Activated T-helper 1 cell treated with anti-CD3 and anti-CD28 coated beads, Interleukin-2, amount 50 U/mL, for 16 hours (primary cell): Measurements from ENCODE around the gene RBM23.
"Not testable (repeated sequence)": the region's sequence is repeated elsewhere in the genome, so short reads cannot be mapped to it uniquely, and the experiment has no call there.

Source experiments
- DNase-seq, 2 donors: peaks; one replicate each; pipeline ENCODE4 v3.0.0-alpha.2; 2020; ENCODE audit warnings: low read depth in 1 of 2, low spot score in 1 of 2

RBM23 gene

GRCh38 chr14:22919601-22919921, 612 bp upstream of the RBM23 start:
- DNase-seq, result no peak

GRCh38 chr14:22915886-22916521, 2.9 kb downstream of the RBM23 start:
- no peak for DNase-seq

GRCh38 chr14:22914836-22915235, 4.1 kb downstream of the RBM23 start:
- DNase-seq, result not testable (repeated sequence)

GRCh38 chr14:22910916-22911315, 8.0 kb downstream of the RBM23 start:
- DNase-seq, result no peak

- no peak for DNase-seq
Measured at GRCh38 chr14:22908601-22909000, 10.3 kb downstream of the RBM23 start.

- no peak for DNase-seq
Measured at GRCh38 chr14:22907429-22907828, 11.5 kb downstream of the RBM23 start.

- DNase-seq, result no peak
Measured at GRCh38 chr14:22906073-22906472, 12.9 kb downstream of the RBM23 start.

GRCh38 chr14:22905627-22906026, 13.3 kb downstream of the RBM23 start:
- no peak for DNase-seq

- no peak for DNase-seq
Measured at GRCh38 chr14:22903742-22904087, 15.2 kb downstream of the RBM23 start.

- no peak for DNase-seq
Measured at GRCh38 chr14:22901799-22902198, 17.1 kb downstream of the RBM23 start.

GRCh38 chr14:22900081-22900799, 18.7 kb downstream of the RBM23 start:
- DNase-seq, result no peak

GRCh38 chr14:22898302-22899090, 20.5 kb downstream of the RBM23 start:
- no peak for DNase-seq

GRCh38 chr14:22897357-22897756, 21.6 kb downstream of the RBM23 start:
- DNase-seq, result no peak

- DNase-seq, result no peak
Measured at GRCh38 chr14:22896760-22897159, 22.2 kb downstream of the RBM23 start.

- no peak for DNase-seq
Measured at GRCh38 chr14:22896356-22896755, 22.6 kb downstream of the RBM23 start.

GRCh38 chr14:22895402-22895801, 23.5 kb downstream of the RBM23 start:
- DNase-seq, result no peak

GRCh38 chr14:22893706-22894105, 25.2 kb downstream of the RBM23 start:
- DNase-seq, result no peak

GRCh38 chr14:22892488-22892887, 26.5 kb downstream of the RBM23 start:
- no peak for DNase-seq

GRCh38 chr14:22890416-22890815, 28.5 kb downstream of the RBM23 start:
- DNase-seq, result no peak

GRCh38 chr14:22888662-22889061, 30.3 kb downstream of the RBM23 start:
- no peak for DNase-seq

GRCh38 chr14:22887990-22888378, 31.0 kb downstream of the RBM23 start:
- DNase-seq, result peak in 1 of 2 donors; percentile 37

- DNase-seq, result no peak
Measured at GRCh38 chr14:22887260-22887989, 31.5 kb downstream of the RBM23 start.
